Eye (tissue), 1 donor: ENCODE results near the gene CCNQ.

Source experiments
- DNase-seq: peaks from one replicate; pipeline ENCODE4 v3.0.0-alpha.2; 2015

Gene CCNQ

DNA sequence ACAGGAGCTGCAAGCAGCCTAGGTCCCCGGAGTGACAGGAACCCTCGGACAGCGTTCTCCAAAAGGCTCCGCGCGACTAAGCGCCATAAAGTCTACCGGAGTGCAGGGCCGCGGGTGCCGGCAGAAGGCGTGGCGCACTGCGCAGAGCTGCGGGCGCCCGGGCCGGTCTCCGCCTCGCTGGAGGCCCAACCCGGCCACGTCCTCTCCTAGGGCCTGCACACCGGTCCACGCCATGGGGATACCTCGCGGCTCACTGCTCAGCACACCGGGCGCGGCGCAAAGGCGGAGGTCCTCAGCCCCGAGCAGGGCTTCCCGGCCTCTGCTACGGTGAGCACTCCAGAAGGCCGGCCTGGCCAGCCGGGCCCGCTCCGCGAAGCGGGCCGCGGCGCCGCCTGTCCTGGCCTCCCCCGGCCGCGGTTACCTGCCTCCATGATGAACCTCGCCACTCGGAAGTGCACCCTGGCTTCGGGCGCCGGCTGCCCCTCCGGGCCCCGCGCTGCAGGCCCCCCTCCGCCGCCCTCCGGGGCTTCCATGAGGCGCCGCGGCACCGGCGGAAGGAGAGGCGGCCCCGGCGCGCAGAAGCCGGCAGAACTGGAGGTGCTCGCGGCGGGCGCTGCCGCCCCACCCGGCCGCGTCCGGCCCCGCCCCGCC is at the start of gene CCNQ:
Gene CCNQ, minus strand, starts transcription at position 599 of the 651 bp plus-strand sequence. Its CDS starts 66 bp downstream, at position 533.
- DNase-seq, result peak; percentile 54

DNA sequence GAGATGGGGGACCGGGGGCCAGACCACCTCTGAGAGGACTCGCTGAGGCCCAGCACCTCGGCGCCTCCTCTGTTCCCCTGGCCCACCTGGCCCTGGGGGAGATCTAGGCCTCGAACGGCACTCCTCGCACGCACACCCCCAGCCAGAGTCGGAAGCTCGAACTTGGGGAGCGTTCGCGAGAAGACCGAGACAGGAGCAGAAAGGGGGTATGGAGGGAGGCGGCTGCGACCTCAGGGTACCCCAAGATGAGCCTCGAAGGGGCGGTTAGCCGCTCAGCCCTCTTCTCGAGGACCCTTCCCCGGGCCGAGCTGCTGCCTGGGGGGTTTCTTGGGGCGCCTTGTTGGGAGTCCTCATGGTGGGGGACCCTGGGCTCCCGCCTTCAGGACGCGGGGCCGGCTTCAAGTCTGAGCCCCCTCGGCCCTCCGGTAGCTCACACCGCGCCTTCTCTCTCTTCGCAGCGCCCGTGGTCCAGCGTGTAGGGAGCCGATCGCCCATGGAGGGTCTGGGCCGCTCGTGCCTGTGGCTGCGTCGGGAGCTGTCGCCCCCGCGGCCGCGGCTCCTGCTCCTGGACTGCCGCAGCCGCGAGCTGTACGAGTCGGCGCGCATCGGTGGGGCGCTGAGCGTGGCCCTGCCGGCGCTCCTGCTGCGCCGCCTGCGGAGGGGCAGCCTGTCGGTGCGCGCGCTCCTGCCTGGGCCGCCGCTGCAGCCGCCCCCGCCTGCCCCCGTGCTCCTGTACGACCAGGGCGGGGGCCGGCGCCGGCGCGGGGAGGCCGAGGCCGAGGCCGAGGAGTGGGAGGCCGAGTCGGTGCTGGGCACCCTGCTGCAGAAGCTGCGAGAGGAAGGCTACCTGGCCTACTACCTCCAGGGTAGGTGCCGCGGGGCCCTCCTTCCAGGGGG is 48.8 kb upstream of the CCNQ start:
- no peak for DNase-seq

- no peak for DNase-seq
Observed at GRCh38 chrX:153646620-153647373, 47.9 kb upstream of the CCNQ start, which contains the start of gene DUSP9. Gene DUSP9, plus strand, starts transcription at chrX:153647203. Its CDS starts 751 bp downstream, at chrX:153647954.

DNA sequence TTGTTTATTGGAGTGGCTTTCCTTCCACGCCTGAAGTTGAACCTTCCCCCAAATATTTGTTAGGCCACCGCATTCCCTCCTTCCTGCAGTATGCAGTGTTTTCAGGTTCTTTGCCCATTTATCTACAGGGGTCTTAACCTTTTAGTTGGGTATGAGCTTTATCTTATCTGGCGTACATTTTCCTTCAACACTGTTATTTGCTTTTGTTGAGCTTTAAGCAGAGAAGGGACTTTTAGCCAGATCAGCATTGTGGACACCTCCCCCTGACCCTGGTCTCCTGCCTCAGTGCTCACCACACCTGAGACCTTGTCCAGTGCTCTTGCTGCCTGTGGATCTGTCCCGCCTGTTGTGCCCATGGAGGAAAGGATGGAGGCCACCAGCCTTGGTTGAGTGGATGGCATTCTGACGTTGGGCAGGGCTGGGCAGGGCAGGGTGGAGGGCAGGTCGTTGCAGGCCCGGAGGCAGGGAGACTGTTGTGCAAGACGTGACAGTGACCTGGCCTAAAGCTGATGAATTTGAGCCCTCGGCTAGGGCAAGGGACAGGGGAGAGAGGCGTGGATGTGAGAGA is 47.1 kb upstream of the CCNQ start:
- DNase-seq, result no peak

- DNase-seq, result no peak
Observed at GRCh38 chrX:153645151-153645550, 46.2 kb upstream of the CCNQ start.

DNA sequence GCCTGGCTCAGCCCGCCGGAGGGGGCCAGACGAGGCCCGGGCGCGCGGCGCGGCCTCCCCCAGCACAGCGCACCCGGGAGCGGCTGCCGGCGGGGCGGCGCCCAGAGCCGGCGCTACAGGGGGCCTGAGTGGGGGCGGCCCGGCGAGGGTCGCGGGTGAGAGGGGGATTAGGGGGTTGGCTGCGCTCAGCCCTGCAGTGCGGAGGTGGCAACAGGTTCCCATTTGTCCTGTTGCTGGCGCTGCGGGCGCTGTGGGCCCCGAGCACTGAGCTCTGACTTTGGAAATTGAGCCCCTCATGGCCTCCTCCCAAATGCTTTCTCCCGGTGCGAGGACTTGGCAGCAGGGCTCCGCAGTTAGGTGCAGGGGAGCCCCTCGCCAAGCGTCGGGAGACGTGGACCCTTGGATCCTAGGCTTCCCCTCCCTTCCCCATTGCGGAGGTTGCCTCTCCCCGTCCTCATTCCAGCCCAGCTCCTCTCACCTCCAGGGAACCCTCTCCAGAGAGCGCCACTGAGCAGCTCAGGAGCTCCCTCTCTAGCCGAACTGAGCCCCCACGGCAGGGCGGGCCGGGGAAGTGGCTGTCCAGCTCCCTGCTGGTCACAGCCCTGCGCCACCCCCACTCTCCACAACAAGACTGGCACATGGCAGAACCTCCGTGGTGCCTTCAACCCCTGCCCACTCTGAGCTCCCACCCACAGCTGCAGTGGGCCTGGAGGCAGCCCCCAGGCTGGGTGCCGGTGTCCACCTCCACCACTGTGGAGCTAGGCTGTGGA is 45.6 kb upstream of the CCNQ start:
- no peak for DNase-seq

DNA sequence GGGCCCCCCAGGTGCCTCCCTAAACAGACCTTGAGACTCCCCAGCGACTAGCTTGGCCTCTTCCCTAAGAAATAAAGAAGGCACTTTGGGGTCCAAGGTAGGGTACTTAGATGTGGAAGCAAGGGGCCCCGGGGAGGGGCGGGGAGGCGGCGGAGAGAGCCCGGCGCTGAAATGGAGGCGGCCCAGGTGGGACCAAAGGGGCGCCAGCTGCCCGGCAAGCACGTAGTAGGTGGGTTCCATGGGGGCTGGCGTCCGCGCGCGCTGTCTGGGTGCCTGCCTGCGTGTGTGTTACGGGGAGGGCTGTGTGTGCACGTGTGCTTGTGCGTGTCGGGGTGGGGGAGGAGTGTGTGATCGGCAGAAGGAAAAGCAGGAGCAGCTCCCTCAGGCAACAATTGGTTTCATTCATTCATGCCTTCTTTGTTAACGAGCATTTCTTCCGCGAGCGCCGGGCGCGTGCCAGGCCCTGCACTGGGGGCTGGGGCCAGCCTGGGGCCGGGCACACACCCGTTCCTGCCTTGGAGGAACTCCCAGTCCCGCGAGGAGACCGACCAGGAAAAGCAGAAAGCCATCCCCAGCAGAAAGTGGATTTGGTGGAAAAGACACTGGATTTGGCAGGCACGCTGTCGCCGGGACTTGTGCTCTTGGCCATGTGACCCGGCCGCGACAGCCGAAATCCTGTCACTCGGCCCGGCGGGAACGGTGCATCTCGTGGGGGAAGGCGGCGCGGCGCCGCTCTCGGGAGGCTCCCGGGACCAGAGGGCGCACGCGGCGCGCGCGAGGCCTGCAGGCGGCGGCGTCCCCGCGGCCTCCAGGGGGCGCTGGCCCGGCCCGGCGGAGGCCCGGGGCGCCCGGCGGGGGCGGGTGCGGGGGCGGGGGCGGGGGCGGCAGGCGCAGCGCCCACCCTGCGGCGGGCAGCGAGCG is 44.8 kb upstream of the CCNQ start:
- no peak for DNase-seq

- DNase-seq, result no peak
Observed at GRCh38 chrX:153642655-153643430, 43.9 kb upstream of the CCNQ start.

GRCh38 chrX:153642051-153642654 is 43.2 kb upstream of the CCNQ start:
- DNase-seq, result no peak

GRCh38 chrX:153641627-153642026 is 42.7 kb upstream of the CCNQ start:
- DNase-seq, result no peak

DNA sequence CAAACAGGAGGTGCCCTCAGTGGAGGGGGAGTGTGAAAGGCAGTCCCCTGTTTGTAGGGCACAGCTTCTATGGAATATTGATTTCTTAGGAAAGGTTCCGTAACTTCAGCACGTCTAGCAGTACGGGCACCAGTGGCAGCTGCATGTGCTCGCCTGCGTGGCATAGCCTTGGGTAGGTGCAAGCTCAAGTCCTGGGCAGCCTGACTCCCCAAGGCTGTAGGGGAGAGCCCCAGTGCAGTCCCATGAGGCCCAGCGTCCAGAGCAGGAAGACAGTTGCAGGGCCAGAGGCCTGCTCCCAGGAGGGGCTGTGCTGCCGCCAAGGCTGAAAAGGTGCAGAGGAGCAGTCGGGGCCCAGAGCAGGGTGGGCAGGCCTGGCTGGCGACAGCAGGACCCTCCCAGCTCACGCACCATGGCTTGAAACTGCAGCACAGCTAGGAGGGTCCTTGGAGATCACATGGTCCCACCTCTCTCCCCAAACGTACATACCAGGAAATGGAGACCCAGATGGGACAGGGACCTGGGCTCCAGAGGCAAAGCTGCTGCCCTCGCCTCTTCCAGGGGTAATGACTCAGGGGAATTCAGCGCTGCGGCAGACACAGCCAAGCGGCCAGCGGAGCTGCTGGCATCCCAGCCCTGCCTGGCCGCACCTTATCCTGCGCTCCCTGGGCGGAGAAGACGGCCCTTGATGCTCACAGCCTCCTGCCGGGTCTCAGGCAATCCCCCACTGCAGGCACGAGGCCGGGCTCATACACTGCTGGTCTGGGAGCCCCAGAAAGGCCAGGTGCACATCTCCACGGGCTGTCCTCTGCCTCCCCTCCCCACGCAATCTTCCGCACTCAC is 42.0 kb upstream of the CCNQ start:
- no peak for DNase-seq

DNA sequence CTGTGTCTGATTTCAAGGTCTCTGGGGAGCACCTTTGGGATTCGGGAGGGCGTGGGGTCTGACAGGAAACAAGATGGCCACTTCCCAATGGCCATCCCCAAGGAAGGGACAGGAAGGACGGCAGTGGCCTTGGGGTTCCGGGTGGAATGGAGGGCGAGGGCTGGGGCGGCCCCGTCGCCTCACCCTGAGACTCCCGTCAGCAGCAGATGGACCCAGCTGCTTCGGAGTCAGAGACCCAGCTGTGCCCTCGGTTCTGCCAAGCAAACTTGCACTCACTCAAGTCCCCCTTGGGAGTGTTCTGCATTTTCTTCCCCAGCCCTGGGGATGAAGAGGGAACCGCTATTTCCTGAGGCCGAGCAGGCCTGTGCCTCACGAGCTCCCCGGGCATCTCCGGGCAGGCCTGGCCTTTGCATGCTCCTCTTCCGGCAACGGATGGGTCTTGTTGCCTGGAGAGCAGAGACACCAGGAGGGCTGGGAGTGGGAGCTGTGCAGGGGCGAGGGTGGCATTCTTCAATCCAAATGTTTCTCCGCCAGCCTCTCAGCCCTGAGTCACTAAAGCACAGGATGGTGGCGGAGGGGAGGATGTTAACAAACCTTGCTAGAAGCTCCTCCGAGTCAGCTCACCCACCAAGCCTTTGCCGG is 41.2 kb upstream of the CCNQ start:
- DNase-seq, result no peak

DNA sequence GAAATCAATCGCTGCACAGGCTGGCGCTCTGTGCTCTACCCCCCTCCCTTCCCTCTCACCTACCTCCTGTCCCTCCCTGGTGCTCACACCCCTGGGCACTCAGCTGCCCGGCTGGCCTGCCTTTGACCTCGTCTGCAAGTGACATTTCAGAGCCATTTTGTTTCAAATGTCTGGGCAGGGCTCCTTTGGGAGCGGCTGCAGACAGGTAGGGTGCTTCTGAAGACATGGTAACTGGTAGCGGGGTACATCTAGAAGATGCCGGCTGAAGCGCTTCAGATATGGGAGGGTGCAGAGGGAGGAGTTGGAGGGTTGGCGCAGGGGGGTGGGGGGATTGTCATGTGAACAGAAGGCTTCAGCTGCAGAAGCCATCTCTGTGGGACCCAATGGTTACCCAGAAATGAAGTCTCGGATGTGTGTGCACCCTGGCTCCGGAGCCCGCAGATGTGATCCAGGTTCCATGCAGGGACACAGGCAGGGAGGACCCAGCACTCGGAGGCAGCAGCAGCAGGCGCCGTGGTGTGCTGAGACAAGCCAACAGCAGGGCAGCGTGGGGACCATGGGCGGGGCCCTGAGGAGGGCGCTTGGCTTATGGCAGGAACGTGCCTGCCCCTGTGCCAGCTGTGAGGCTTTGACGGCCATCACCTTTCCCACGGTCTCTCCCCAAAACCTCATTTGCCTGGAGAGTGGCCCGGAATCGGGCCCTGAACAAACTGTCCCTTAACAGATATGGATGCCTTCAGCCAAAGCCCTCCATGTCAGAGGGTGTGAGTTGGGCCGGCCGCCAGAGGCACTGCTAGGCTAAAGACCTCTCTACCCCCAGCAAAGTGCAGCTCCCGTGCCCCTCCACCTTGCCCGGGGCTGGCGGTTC is 40.5 kb upstream of the CCNQ start:
- DNase-seq, result no peak

DNA sequence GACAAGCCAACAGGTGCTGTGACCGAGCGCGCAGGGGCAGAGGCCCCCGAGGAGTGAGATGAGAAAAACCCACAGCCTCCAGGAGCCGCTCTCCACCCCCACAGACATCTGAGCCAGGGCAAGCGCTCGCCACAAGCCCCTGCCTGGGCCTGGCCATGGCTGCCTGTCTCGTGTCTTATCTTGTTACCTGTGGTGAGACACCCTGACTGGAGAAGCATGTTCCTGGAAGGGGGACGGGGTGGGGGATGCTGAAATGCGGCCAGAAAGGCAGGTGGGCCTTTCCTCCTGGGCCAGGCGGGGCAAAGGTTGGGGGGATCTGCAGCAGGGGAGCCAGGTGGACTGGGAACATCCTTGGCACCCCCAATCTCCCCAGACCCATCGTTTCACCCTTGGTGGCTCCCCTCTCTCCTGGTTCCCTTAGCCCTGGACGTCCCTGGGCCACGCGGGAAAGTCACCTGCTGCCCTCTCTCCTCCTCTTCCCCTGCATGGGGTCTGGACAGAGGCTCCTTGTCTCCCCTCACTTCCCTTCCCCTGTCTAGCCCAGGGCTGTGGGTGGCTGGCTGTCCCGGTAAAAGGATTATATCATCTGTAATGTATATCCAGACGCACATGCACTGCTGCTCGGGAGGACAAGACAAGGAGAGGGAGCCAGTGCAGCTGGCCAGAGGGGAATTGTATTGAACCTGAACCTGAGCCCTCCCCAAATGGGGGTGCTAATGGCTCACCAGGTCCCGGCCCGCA is 39.7 kb upstream of the CCNQ start:
- no peak for DNase-seq

- DNase-seq, result no peak
Observed at GRCh38 chrX:153638041-153638371, 39.1 kb upstream of the CCNQ start.
